HepG2 (cell line): ENCODE results near the gene KAZN. TPM values are rescaled to one million over a fixed set of nuclear protein-coding genes. Genes with fewer than 3 reads are reported as not detected.

Experiments
- CCAR2 ChIP-seq: fragments of 200-400 bp; formaldehyde crosslinking; optimal IDR thresholded peaks from 2 replicates; pipeline ENCODE3; 2018; ENCODE audit warnings: low read depth, mild to moderate bottlenecking, low read length, moderate library complexity
- DRAP1 ChIP-seq: IDR thresholded peaks from 2 replicates; pipeline ENCODE4 v1.6.1; 2016; ENCODE audit warnings: missing genetic modification reagents, missing compliant biosample characterization
- HMGXB4 ChIP-seq, 2 experiments: sonication (generic) in 1 of 2; formaldehyde crosslinking in 1 of 2; IDR thresholded peaks; 2 replicates each; pipeline versions ENCODE4 v1.4.0 to v1.6.1; 2018 to 2020; ENCODE audit warnings: missing genetic modification reagents in 2 of 2, borderline replicate concordance in 1 of 2, low read depth in 1 of 2, mild to moderate bottlenecking in 1 of 2, missing biosample characterization in 1 of 2
- PAXIP1 ChIP-seq: sonication (generic); formaldehyde crosslinking; conservative IDR thresholded peaks from 2 replicates; pipeline ENCODE4 v1.4.0; 2020; ENCODE audit warnings: mild to moderate bottlenecking, missing genetic modification reagents, moderate library complexity
- POLR2AphosphoS2 ChIP-seq: IDR thresholded peaks from 2 replicates; pipeline ENCODE4 v1.6.1; 2011; ENCODE audit warnings: low read depth, low read length, improper control_type of control experiment
- RFX5 ChIP-seq: IDR thresholded peaks from 2 replicates; pipeline ENCODE4 v1.6.1; 2011; ENCODE audit warnings: low read depth, low read length, improper control_type of control experiment
- SAP130 ChIP-seq: IDR thresholded peaks from 2 replicates; pipeline ENCODE4 v1.6.1; 2016; ENCODE audit warnings: low read depth
- STAG1 ChIP-seq: sonication (generic); formaldehyde crosslinking; IDR thresholded peaks from 2 replicates; pipeline ENCODE4 v1.4.0; 2020; ENCODE audit warnings: missing genetic modification reagents
- ZNF18 ChIP-seq: sonication (generic); formaldehyde crosslinking; IDR thresholded peaks from 2 replicates; pipeline ENCODE4 v1.8.0; 2022; ENCODE audit warnings: mild to moderate bottlenecking, missing genetic modification reagents; ENCODE audit not compliant: insufficient replicate concordance
- ZNF646 ChIP-seq: sonication (generic); formaldehyde crosslinking; IDR thresholded peaks from 2 replicates; pipeline ENCODE4 v1.9.0; 2021; ENCODE audit warnings: mild to moderate bottlenecking, missing genetic modification reagents
- polyA plus RNA-seq, 8 experiments: library from polyadenylated mRNA; depleted of rRNA in 3 of 8; stranded (reverse) in 7 of 8; unstranded in 1 of 8; fragments of >200 nt; fragmentation: Illumina TruSeq in 4 of 8; extraction: Trizol in 4 of 8; gene quantifications; 2 replicates each; pipeline versions ENCODE4 v1.2.1 to v1.2.3, GENCODE V29; 2011 to 2016; ENCODE audit warnings: low read depth in 4 of 8, missing spikeins in 1 of 8, mixed read lengths in 1 of 8; ENCODE audit not compliant: insufficient read depth in 1 of 8
- total RNA-seq, 5 experiments: library from RNA; depleted of rRNA; stranded (reverse); fragments of >200 nt; fragmentation: Illumina TruSeq; extraction: Trizol; gene quantifications; 2 replicates each; pipeline ENCODE4 v1.2.3, GENCODE V29; 2016; ENCODE audit warnings: low read depth in 1 of 5

The KAZN gene
- total and polyA plus RNA-seq, 2 of the 13 experiments (the other 11 are each of a cell fraction or from before 2014, with no cell fraction given), result 10.4 to 13.5 TPM

GRCh38 chr1:14925336-14926136, 327.1 kb downstream of the KAZN start (continued):
- TF ChIP-seq HMGXB4 (CRISPR knock-in tag; IDR thresholded peaks at IDR 0.05; ENCODE audit: borderline replicate concordance in 1 of 2, low read depth in 1 of 2) (peak in 1 of 2 experiments; percentile 12; a peak in 1 of 4 replicates), STAG1 (CRISPR knock-in tag) (peak; percentile 39), ZNF646 (CRISPR knock-in tag) (no peak), POLR2AphosphoS2 (no peak), RFX5 (no peak), DRAP1 (CRISPR knock-in tag) (no peak), SAP130 (peak; percentile 8; the same call in 1 of the 2 replicates), ZNF18 (CRISPR knock-in tag) (no peak), CCAR2 (no peak), PAXIP1 (CRISPR knock-in tag) (no peak)
- TF ChIP-seq, all 625 proteins: peak for 10
